ENCODE measurements around the gene FLNB. TPM values are rescaled to one million over a fixed set of nuclear protein-coding genes. Genes with fewer than 3 reads are reported as not detected.

The FLNB gene
- total and polyA plus RNA-seq, 2 of the 4 experiments (the other 2 are of a cell fraction): 78.0 to 136 TPM

GRCh38 chr3:58153371-58153770, 145.1 kb downstream of the FLNB start:
- Histone ChIP-seq H3K79me1 (ENCODE audit: low read depth in 1 of 2, low read length in 2 of 2) (peaks cover 17 to 18% of the 10 kb centered on the region in 2 experiments; a peak in 3 of 4 replicates), H4K20me1 (ENCODE audit: insufficient read depth, low read length) (peaks cover 6% of the 10 kb centered on the region), H4K91ac (ENCODE audit: insufficient read depth, low read depth, low read length) (no peak overlapping the region), H4K8ac (ENCODE audit: low read depth in 2 of 2, low read length in 2 of 2) (no peak overlapping the region), H2BK15ac (ENCODE audit: low read depth, low read length) (no peak overlapping the region), H3K4me2 (ENCODE audit: low read depth, low read length) (no peak overlapping the region), H3K4me1 (ENCODE audit: control insufficient read depth, insufficient read depth, low read length) (peaks cover 2% of the 10 kb centered on the region; the same call in 1 of the 2 replicates), H2AK9ac (replicated peaks; ENCODE audit: low read depth, low read length, poor library complexity) (no peak overlapping the region), H3K56ac (ENCODE audit: extremely low read depth, insufficient read depth, low read length) (no peak overlapping the region), H2BK20ac (ENCODE audit: low read depth, low read length) (no peak overlapping the region), H3K9me1 (ENCODE audit: insufficient read depth, low read length) (peaks cover 17% of the 10 kb centered on the region), H3K4me3 (ENCODE audit: insufficient read depth, low read depth, low read length) (no peak overlapping the region), H4K5ac (ENCODE audit: low read depth, low read length) (no peak overlapping the region), H3K36me3 (ENCODE audit: control insufficient read depth, insufficient read depth, low read length) (peaks cover 77% of the 10 kb centered on the region), H3K14ac (replicated peaks; ENCODE audit: low read depth, low read length) (no peak overlapping the region), H2BK5ac (ENCODE audit: low read depth, low read length, poor library complexity, severe bottlenecking) (no peak overlapping the region), H3K23ac (ENCODE audit: low read depth, low read length) (no peak overlapping the region), H2AK5ac (ENCODE audit: low read depth, low read length) (no peak overlapping the region), H3K9me3 (ENCODE audit: control insufficient read depth, insufficient read depth, low read length) (no peaks in the 10 kb centered on the region), H3K27me3 (ENCODE audit: control insufficient read depth, insufficient read depth, low read length) (no peaks in the 10 kb centered on the region), H3K9ac (ENCODE audit: low read depth, low read length) (no peak overlapping the region), H2AFZ (replicated peaks; ENCODE audit: low read length, poor library complexity) (no peak overlapping the region), H2BK120ac (ENCODE audit: low read depth, low read length) (no peak overlapping the region), H3K27ac (ENCODE audit: insufficient read depth, low read length) (no peak overlapping the region), H3K4ac (ENCODE audit: low read depth, low read length) (no peak overlapping the region), H3K18ac (ENCODE audit: low read depth, low read length) (no peak overlapping the region)
- no TSS peak for BruUV-seq (replicated peaks)
- 97% methylated on average over 6 of the region's 16 CpGs; no CpG with 5 or more reads in 1 of the 2 experiments for WGBS, 2 experiments (ENCODE audit: extremely low coverage in 2 of 2, insufficient read length in 1 of 2)
- ChIA-PET POLR2A (ENCODE audit: unreplicated experiment) (no interaction called here), CTCF (no interaction called here)
- in situ Hi-C loops (cut with MboI; ENCODE audit: low sequenced_read_pairs): no loop called here
- dilution Hi-C loops (cut with HindIII; ENCODE audit: low sequenced_read_pairs, unreplicated experiment): no loop called here
- no peak for TF ChIP-seq CTCF (conservative IDR thresholded peaks at IDR 0.05; ENCODE audit: low read depth, low read length)
- no peak for TF ChIP-seq MAFK (IDR thresholded peaks at IDR 0.05; ENCODE audit: low read depth, low read length)
- TF ChIP-seq CEBPB (IDR thresholded peaks at IDR 0.05; ENCODE audit: low read depth, low read length): no peak
- TF ChIP-seq NFE2L2 (IDR thresholded peaks at IDR 0.05; ENCODE audit: low read depth, low read length): no peak
- DNase-seq (no peak), ATAC-seq (ENCODE audit: low read depth) (no peak)
- intact Hi-C loops (cut with micrococcal nuclease): no loop called here
